WTC11 (cell line): ENCODE measurements around the gene HSFX3. TPM values are rescaled to one million over a fixed set of nuclear protein-coding genes. Genes with fewer than 3 reads are reported as not detected.

Source experiments
- ATAC-seq: fragments of 200-7000 bp; cut with Tn5 transposase; 2 replicates; pipeline ENCODE4 v1.10.0; 2021; ENCODE audit warnings: mild to moderate bottlenecking, moderate library complexity
- CTCF ChIA-PET: fragments of 300-600 bp; sonication (Branson Sonifier 250); formaldehyde crosslinking; loops from one replicate; lab custom pipeline; 2021; ENCODE audit warnings: antibody characterized with exemption; lab: Charles Lee
- POLR2A ChIA-PET: fragments of 350-600 bp; sonication (Branson Sonifier 250); formaldehyde crosslinking; loops from one replicate; lab custom pipeline; 2021; ENCODE audit warnings: antibody characterized with exemption; lab: Charles Lee
- DNase-seq: peaks from one replicate; pipeline ENCODE4 v3.0.0; 2021; ENCODE audit warnings: low spot score
- H3K27ac Mint-ChIP-seq: 2 replicates; pipeline ENCODE4 v1.8.0; 2021; ENCODE audit warnings: mixed read lengths
- H3K27me3 Mint-ChIP-seq: 2 replicates; pipeline ENCODE4 v1.8.0; 2021; ENCODE audit warnings: low read depth, mild to moderate bottlenecking, moderate library complexity, mixed read lengths
- H3K36me3 Mint-ChIP-seq: 2 replicates; pipeline ENCODE4 v1.8.0; 2021; ENCODE audit warnings: mixed read lengths
- H3K4me1 Mint-ChIP-seq: 2 replicates; pipeline ENCODE4 v1.8.0; 2022; ENCODE audit warnings: mixed read lengths
- H3K4me3 Mint-ChIP-seq: 2 replicates; pipeline ENCODE4 v1.8.0; 2021; ENCODE audit warnings: mild to moderate bottlenecking, moderate library complexity, mixed read lengths
- H3K9me3 Mint-ChIP-seq: 2 replicates; pipeline ENCODE4 v1.8.0; 2021; ENCODE audit warnings: mixed read lengths
- ATF2 ChIP-seq: sonication (generic); formaldehyde crosslinking; IDR thresholded peaks from 2 replicates; pipeline ENCODE4 v1.8.1; 2022; ENCODE audit warnings: low read depth, missing genetic modification reagents, borderline replicate concordance
- FOXK1 ChIP-seq: sonication (generic); formaldehyde crosslinking; IDR thresholded peaks from 2 replicates; pipeline ENCODE4 v1.8.0; 2022; ENCODE audit warnings: mild to moderate bottlenecking, moderate library complexity, missing genetic modification reagents
- GRHL2 ChIP-seq: fragments of 250-450 bp; sonication (Bioruptor Pico); IDR thresholded peaks from 2 replicates; pipeline ENCODE4 v1.8.0; 2022; ENCODE audit warnings: mild to moderate bottlenecking, moderate library complexity; ENCODE audit not compliant: insufficient replicate concordance, severe bottlenecking
- JAZF1 ChIP-seq: fragments of 250-450 bp; sonication (Bioruptor Pico); IDR thresholded peaks from 2 replicates; pipeline ENCODE4 v1.9.0; 2021; ENCODE audit warnings: moderate library complexity, mild to moderate bottlenecking, inconsistent platforms
- NFYB ChIP-seq: sonication (generic); formaldehyde crosslinking; conservative IDR thresholded peaks from 2 replicates; pipeline ENCODE4 v1.8.0; 2022; ENCODE audit warnings: low read depth, missing genetic modification reagents
- NR1H2 ChIP-seq: sonication (generic); formaldehyde crosslinking; IDR thresholded peaks from 2 replicates; pipeline ENCODE4 v1.9.0; 2021; ENCODE audit warnings: mild to moderate bottlenecking, moderate library complexity, missing genetic modification reagents
- PREB ChIP-seq: sonication (generic); formaldehyde crosslinking; IDR thresholded peaks from 2 replicates; pipeline ENCODE4 v1.8.1; 2022; ENCODE audit warnings: mild to moderate bottlenecking, missing genetic modification reagents, moderate library complexity, borderline replicate concordance
- PRRX2 ChIP-seq: fragments of 250-450 bp; sonication (Bioruptor Pico); IDR thresholded peaks from 2 replicates; pipeline ENCODE4 v1.8.0; 2021; ENCODE audit warnings: mild to moderate bottlenecking
- SMAD3 ChIP-seq: sonication (generic); formaldehyde crosslinking; IDR thresholded peaks from 2 replicates; pipeline ENCODE4 v1.8.0; 2022; ENCODE audit warnings: missing genetic modification reagents, mild to moderate bottlenecking, borderline replicate concordance
- ZNF281 ChIP-seq: sonication (generic); formaldehyde crosslinking; IDR thresholded peaks from 2 replicates; pipeline ENCODE4 v1.8.0; 2023; ENCODE audit warnings: mild to moderate bottlenecking, missing genetic modification reagents
- ZNF425 ChIP-seq: fragments of 250-450 bp; sonication (Bioruptor Pico); conservative IDR thresholded peaks from 2 replicates; pipeline ENCODE4 v1.9.0; 2021; ENCODE audit warnings: mild to moderate bottlenecking
- ZSCAN18 ChIP-seq: fragments of 250-450 bp; sonication (Bioruptor Pico); IDR thresholded peaks from 2 replicates; pipeline ENCODE4 v2.1.2; 2022; ENCODE audit warnings: mild to moderate bottlenecking, moderate library complexity
- total RNA-seq: library from RNA; stranded (reverse); gene quantifications from 3 replicates; pipeline ENCODE4 v1.2.3, GENCODE V29; 2021
- TF ChIP-seq, protein P1 (sequence below): sonication (generic); formaldehyde crosslinking; IDR thresholded peaks from 2 replicates; pipeline ENCODE4 v1.8.0; 2022; ENCODE audit warnings: mild to moderate bottlenecking, missing genetic modification reagents
- TF ChIP-seq, protein P2 (sequence below): sonication (generic); formaldehyde crosslinking; IDR thresholded peaks from 2 replicates; pipeline ENCODE4 v1.8.0; 2023; ENCODE audit warnings: missing genetic modification reagents
- TF ChIP-seq, protein P3 (sequence below): fragments of 200-600 bp; IDR thresholded peaks from 2 replicates; pipeline ENCODE4 v1.8.0; 2022; ENCODE audit warnings: antibody characterized with exemption
- TF ChIP-seq, protein P4 (sequence below): sonication (generic); formaldehyde crosslinking; IDR thresholded peaks from 2 replicates; pipeline ENCODE4 v1.8.1; 2022; ENCODE audit warnings: mild to moderate bottlenecking, moderate library complexity, missing genetic modification reagents
- TF ChIP-seq, protein P5 (sequence below): sonication (generic); formaldehyde crosslinking; IDR thresholded peaks from 2 replicates; pipeline ENCODE4 v1.8.0; 2022; ENCODE audit warnings: mild to moderate bottlenecking, missing genetic modification reagents

Gene HSFX3
- total RNA-seq, 1 experiment from 2014 or later, result not detected

DNA sequence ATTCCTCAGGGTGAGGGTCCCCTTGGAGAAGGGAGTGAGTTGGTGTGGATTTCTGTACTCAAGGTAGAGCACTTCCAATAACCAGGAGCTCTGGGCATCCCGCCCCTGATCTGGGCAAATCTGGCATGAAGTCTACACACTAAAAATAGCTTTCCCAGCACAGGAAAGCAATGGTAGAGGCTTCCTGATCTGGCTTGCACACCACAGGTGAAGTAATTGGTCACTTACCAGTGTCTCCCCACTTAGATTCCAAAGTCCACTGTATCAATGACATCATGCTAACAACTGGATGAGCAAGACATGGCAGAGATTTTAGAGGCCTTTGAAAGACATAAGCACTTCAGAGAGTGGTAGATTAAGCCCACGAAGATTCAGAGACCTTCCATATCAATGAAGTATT is 26.8 kb downstream of the HSFX3 start:
- Mint-ChIP-seq H3K9me3 (no peaks in the 10 kb centered on the region), H3K36me3 (no peaks in the 10 kb centered on the region), H3K27ac (no peak overlapping the region), H3K27me3 (peaks cover 3% of the 10 kb centered on the region; the same call in 1 of the 2 replicates), H3K4me3 (no peak overlapping the region), H3K4me1 (peaks cover 6% of the 10 kb centered on the region; the same call in 1 of the 2 replicates)
- ChIA-PET POLR2A (interaction anchor here (0.9 kb wide), 1 partner anchor 17 kb away, joined by 4 read pairs; no protein-coding TSS in a partner anchor), CTCF (interaction anchor here (1.8 kb wide), 1 partner anchor 11 kb away, joined by 7 read pairs; no protein-coding TSS in a partner anchor)
- ATAC-seq (no peak), DNase-seq (no peak)
- no peak for TF ChIP-seq JAZF1
- no peak for TF ChIP-seq NFYB
- no peak for TF ChIP-seq ZNF425
- TF ChIP-seq SMAD3, result no peak
- TF ChIP-seq FOXK1 (CRISPR knock-in tag), result no peak
- TF ChIP-seq PREB (CRISPR knock-in tag), result no peak
- TF ChIP-seq, protein P1, sequence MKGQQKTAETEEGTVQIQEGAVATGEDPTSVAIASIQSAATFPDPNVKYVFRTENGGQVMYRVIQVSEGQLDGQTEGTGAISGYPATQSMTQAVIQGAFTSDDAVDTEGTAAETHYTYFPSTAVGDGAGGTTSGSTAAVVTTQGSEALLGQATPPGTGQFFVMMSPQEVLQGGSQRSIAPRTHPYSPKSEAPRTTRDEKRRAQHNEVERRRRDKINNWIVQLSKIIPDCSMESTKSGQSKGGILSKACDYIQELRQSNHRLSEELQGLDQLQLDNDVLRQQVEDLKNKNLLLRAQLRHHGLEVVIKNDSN (CRISPR knock-in tag), result no peak
- TF ChIP-seq ZSCAN18 (CRISPR knock-in tag), result no peak
- TF ChIP-seq NR1H2, result no peak
- TF ChIP-seq, protein P2, sequence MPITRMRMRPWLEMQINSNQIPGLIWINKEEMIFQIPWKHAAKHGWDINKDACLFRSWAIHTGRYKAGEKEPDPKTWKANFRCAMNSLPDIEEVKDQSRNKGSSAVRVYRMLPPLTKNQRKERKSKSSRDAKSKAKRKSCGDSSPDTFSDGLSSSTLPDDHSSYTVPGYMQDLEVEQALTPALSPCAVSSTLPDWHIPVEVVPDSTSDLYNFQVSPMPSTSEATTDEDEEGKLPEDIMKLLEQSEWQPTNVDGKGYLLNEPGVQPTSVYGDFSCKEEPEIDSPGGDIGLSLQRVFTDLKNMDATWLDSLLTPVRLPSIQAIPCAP (CRISPR knock-in tag), result no peak
- TF ChIP-seq, all 79 proteins: peak for 0

GRCh38 chrX:149521438-149521837 is 28.3 kb downstream of the HSFX3 start:
- Mint-ChIP-seq H3K9me3 (no peaks in the 10 kb centered on the region), H3K4me3 (no peak overlapping the region), H3K36me3 (no peaks in the 10 kb centered on the region), H3K4me1 (peaks cover 6% of the 10 kb centered on the region; the same call in 1 of the 2 replicates), H3K27me3 (peaks cover 7% of the 10 kb centered on the region; the same call in 1 of the 2 replicates), H3K27ac (no peak overlapping the region)
- no peak for DNase-seq
- ATAC-seq, result no peak
- ChIA-PET CTCF (interaction anchor here (1.8 kb wide), 1 partner anchor 9 kb away, joined by 7 read pairs; no protein-coding TSS in a partner anchor), POLR2A (no interaction called here)
- no peak for TF ChIP-seq PRRX2 (CRISPR knock-in tag)
- no peak for TF ChIP-seq GRHL2
- no peak for TF ChIP-seq ZNF281 (CRISPR knock-in tag)
- TF ChIP-seq, protein P1 (CRISPR knock-in tag), result no peak
- TF ChIP-seq, protein P3, sequence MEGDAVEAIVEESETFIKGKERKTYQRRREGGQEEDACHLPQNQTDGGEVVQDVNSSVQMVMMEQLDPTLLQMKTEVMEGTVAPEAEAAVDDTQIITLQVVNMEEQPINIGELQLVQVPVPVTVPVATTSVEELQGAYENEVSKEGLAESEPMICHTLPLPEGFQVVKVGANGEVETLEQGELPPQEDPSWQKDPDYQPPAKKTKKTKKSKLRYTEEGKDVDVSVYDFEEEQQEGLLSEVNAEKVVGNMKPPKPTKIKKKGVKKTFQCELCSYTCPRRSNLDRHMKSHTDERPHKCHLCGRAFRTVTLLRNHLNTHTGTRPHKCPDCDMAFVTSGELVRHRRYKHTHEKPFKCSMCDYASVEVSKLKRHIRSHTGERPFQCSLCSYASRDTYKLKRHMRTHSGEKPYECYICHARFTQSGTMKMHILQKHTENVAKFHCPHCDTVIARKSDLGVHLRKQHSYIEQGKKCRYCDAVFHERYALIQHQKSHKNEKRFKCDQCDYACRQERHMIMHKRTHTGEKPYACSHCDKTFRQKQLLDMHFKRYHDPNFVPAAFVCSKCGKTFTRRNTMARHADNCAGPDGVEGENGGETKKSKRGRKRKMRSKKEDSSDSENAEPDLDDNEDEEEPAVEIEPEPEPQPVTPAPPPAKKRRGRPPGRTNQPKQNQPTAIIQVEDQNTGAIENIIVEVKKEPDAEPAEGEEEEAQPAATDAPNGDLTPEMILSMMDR, result no peak
- no peak for TF ChIP-seq SMAD3
- TF ChIP-seq, protein P4, sequence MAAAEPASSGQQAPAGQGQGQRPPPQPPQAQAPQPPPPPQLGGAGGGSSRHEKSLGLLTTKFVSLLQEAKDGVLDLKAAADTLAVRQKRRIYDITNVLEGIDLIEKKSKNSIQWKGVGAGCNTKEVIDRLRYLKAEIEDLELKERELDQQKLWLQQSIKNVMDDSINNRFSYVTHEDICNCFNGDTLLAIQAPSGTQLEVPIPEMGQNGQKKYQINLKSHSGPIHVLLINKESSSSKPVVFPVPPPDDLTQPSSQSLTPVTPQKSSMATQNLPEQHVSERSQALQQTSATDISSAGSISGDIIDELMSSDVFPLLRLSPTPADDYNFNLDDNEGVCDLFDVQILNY (CRISPR knock-in tag), result no peak
- TF ChIP-seq, protein P5, sequence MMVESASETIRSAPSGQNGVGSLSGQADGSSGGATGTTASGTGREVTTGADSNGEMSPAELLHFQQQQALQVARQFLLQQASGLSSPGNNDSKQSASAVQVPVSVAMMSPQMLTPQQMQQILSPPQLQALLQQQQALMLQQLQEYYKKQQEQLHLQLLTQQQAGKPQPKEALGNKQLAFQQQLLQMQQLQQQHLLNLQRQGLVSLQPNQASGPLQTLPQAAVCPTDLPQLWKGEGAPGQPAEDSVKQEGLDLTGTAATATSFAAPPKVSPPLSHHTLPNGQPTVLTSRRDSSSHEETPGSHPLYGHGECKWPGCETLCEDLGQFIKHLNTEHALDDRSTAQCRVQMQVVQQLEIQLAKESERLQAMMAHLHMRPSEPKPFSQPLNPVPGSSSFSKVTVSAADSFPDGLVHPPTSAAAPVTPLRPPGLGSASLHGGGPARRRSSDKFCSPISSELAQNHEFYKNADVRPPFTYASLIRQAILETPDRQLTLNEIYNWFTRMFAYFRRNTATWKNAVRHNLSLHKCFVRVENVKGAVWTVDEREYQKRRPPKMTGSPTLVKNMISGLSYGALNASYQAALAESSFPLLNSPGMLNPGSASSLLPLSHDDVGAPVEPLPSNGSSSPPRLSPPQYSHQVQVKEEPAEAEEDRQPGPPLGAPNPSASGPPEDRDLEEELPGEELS (CRISPR knock-in tag), result no peak
- no peak for TF ChIP-seq ATF2 (CRISPR knock-in tag)
- TF ChIP-seq FOXK1 (CRISPR knock-in tag), result no peak
